Measurements from ENCODE around the gene PALM2AKAP2. TPM values are rescaled to one million over a fixed set of nuclear protein-coding genes. Genes with fewer than 3 reads are reported as not detected.

PALM2AKAP2 gene
- total and polyA plus RNA-seq, 2 donors (not counting 3 experiments of a cell fraction or from before 2014, with no cell fraction given) = 0.01 TPM; not detected in 1

GRCh38 chr9:109771087-109771486 is 8.9 kb upstream of the PALM2AKAP2 start:
- Histone ChIP-seq H3K9me1 (replicated peaks; ENCODE audit: control insufficient read depth, extremely low read depth, insufficient read depth, low read length) (no peaks in the 10 kb centered on the region), H3K79me2 (ENCODE audit: control insufficient read depth, insufficient read depth, low read length) (no peaks in the 10 kb centered on the region), H2AFZ (ENCODE audit: low read depth, low read length) (no peak overlapping the region), H3K27me3 (ENCODE audit: control insufficient read depth in 2 of 2, insufficient read depth in 2 of 2, low read length in 2 of 2) (peaks cover 2 to 3% of the 10 kb centered on the region in 2 experiments), H3K9ac (replicated peaks; ENCODE audit: extremely low read depth, insufficient read depth, low read length) (no peak overlapping the region), H3K9me3 (replicated peaks; ENCODE audit: control insufficient read depth, insufficient read depth, low read length) (no peaks in the 10 kb centered on the region), H3K27ac (ENCODE audit: insufficient read depth, low read depth, low read length) (no peak overlapping the region), H3K4me2 (ENCODE audit: insufficient read depth, low read length) (no peak overlapping the region), H3K36me3 (ENCODE audit: control insufficient read depth in 2 of 2, extremely low read depth in 1 of 2, insufficient read depth in 2 of 2, low read length in 2 of 2) (no peaks in the 10 kb centered on the region), H3K4me1 (ENCODE audit: control insufficient read depth, extremely low read depth, insufficient read depth, low read length) (no peaks in the 10 kb centered on the region), H3K4me3 (replicated peaks in 1 of 3; ENCODE audit: insufficient read depth in 1 of 3, low read depth in 1 of 3, low read length in 3 of 3) (no peak overlapping the region), H4K20me1 (replicated peaks; ENCODE audit: control insufficient read depth, extremely low read depth, insufficient read depth, low read length) (no peaks in the 10 kb centered on the region)
- BruUV-seq (replicated peaks) = no TSS peak
- DNase-seq (ENCODE audit: low read depth, low spot score) (no peak), FAIRE-seq (no peak)
- dilution Hi-C loops (cut with MboI; ENCODE audit: extremely low pct_ligation_motif_present, low sequenced_read_pairs) = no loop called here
- TF ChIP-seq POLR2AphosphoS5 (IDR thresholded peaks at IDR 0.05; ENCODE audit: insufficient read depth, low read depth, low read length) (no peak), MAX (IDR thresholded peaks at IDR 0.05; ENCODE audit: insufficient read depth, insufficient read length) (no peak), JUN (IDR thresholded peaks at IDR 0.05; ENCODE audit: borderline replicate concordance, insufficient read depth, insufficient read length, low read depth) (no peak), CTCF (IDR thresholded peaks at IDR 0.05; ENCODE audit: extremely low read depth in 1 of 2, insufficient read depth in 1 of 2, low read depth in 1 of 2, low read length in 2 of 2) (no peak), POLR2A (IDR thresholded peaks at IDR 0.05; ENCODE audit: low read depth, low read length) (no peak), FOS (IDR thresholded peaks at IDR 0.05; ENCODE audit: borderline replicate concordance, insufficient read depth, low read length) (no peak), GATA2 (IDR thresholded peaks at IDR 0.05; ENCODE audit: insufficient read depth, insufficient read length, low read depth, low read length) (no peak), EZH2 (IDR thresholded peaks at IDR 0.05; ENCODE audit: borderline replicate concordance, low read depth, low read length, severe bottlenecking) (no peak), MYC (IDR thresholded peaks at IDR 0.05; ENCODE audit: low read depth, low read length) (no peak)
- intact Hi-C loops (cut with micrococcal nuclease) = no loop called here
- CTCF ChIA-PET = no interaction called here
- POLR2A ChIA-PET = no interaction called here
